Neural cell (in vitro differentiated cells): Measurements from ENCODE around the gene INHA. TPM values are rescaled to one million over a fixed set of nuclear protein-coding genes. Genes with fewer than 3 reads are reported as not detected.

Experiments
- H2AFZ ChIP-seq: fragments of 200-600, 300-800 bp; sonication (generic), shearing (Covaris generic); 2 replicates; pipeline ENCODE4 v1.6.0; 2014; ENCODE audit warnings: low read depth, mild to moderate bottlenecking, antibody characterized with exemption, low read length, moderate library complexity
- H3F3A ChIP-seq: fragments of 200-600 bp; shearing (Covaris generic); 2 replicates; pipeline ENCODE4 v1.6.1; 2016; ENCODE audit warnings: mild to moderate bottlenecking, moderate library complexity, mixed read lengths, antibody characterized with exemption, low read length; ENCODE audit not compliant: insufficient read depth, poor library complexity, severe bottlenecking
- H3K27ac ChIP-seq: fragments of 200-600, 300-800 bp; sonication (generic), shearing (Covaris generic); 2 replicates; pipeline ENCODE4 v1.5.1; 2014; ENCODE audit warnings: mild to moderate bottlenecking, low read length, moderate library complexity
- H3K27me3 ChIP-seq: fragments of 300-800, 200-600 bp; sonication (generic), shearing (Covaris generic); 2 replicates; pipeline ENCODE4 v1.6.0; 2014; ENCODE audit warnings: mild to moderate bottlenecking, low read depth, low read length, moderate library complexity; ENCODE audit not compliant: insufficient read depth
- H3K36me3 ChIP-seq: fragments of 300-800, 200-600 bp; sonication (generic), shearing (Covaris generic); 2 replicates; pipeline ENCODE4 v1.5.1; 2014; ENCODE audit warnings: mild to moderate bottlenecking, antibody characterized with exemption, low read length, moderate library complexity; ENCODE audit not compliant: insufficient read depth
- H3K4me2 ChIP-seq: fragments of 300-800, 200-600 bp; sonication (generic), shearing (Covaris generic); 2 replicates; pipeline ENCODE4 v1.6.0; 2014; ENCODE audit warnings: mild to moderate bottlenecking, low read length
- H3K4me3 ChIP-seq: fragments of 300-800, 200-600 bp; sonication (generic), shearing (Covaris generic); 2 replicates; pipeline ENCODE4 v1.5.1; 2014; ENCODE audit warnings: mild to moderate bottlenecking, low read length, moderate library complexity
- H3K79me2 ChIP-seq: fragments of 200-600 bp; shearing (Covaris generic); replicated peaks from 2 replicates; pipeline ENCODE4 v1.6.0; 2014; ENCODE audit warnings: mild to moderate bottlenecking, low read length, moderate library complexity; ENCODE audit not compliant: insufficient read depth
- H3K9ac ChIP-seq: fragments of 300-800, 200-600 bp; sonication (generic), shearing (Covaris generic); 2 replicates; pipeline ENCODE4 v1.6.1; 2016; ENCODE audit warnings: mild to moderate bottlenecking, low read length, mixed read lengths
- H3K9me2 ChIP-seq: fragments of 200-600 bp; shearing (Covaris generic); 2 replicates; pipeline ENCODE4 v1.6.1; 2016; ENCODE audit warnings: mild to moderate bottlenecking, low read length, mixed read lengths; ENCODE audit not compliant: insufficient read depth
- H3K9me3 ChIP-seq: fragments of 200-600, 300-800 bp; sonication (generic), shearing (Covaris generic); 2 replicates; pipeline ENCODE4 v1.6.1; 2016; ENCODE audit warnings: mild to moderate bottlenecking, mixed run types, low read length, moderate library complexity, mixed read lengths
- H4K20me1 ChIP-seq: fragments of 200-600 bp; shearing (Covaris generic); 2 replicates; pipeline ENCODE4 v1.6.1; 2016; ENCODE audit warnings: mild to moderate bottlenecking, mixed run types; ENCODE audit not compliant: insufficient read depth
- CTCF ChIP-seq: fragments of 450-650 bp; IDR thresholded peaks from 2 replicates; pipeline ENCODE4 v1.5.1; 2014; ENCODE audit warnings: antibody characterized with exemption, mild to moderate bottlenecking, moderate library complexity; ENCODE audit not compliant: poor library complexity, severe bottlenecking
- EP300 ChIP-seq: fragments of 450-650 bp; conservative IDR thresholded peaks from 2 replicates; pipeline ENCODE4 v1.6.1; 2014; ENCODE audit warnings: antibody characterized with exemption, mild to moderate bottlenecking, moderate library complexity; ENCODE audit not compliant: poor library complexity, severe bottlenecking
- EZH2 ChIP-seq: fragments of 200-600, 300-800 bp; shearing (Covaris generic), sonication (generic); IDR thresholded peaks from 2 replicates; pipeline ENCODE4 v1.6.1; 2014; ENCODE audit warnings: antibody characterized with exemption, low read length, borderline replicate concordance, mild to moderate bottlenecking; ENCODE audit not compliant: insufficient read depth, poor library complexity, severe bottlenecking
- MXI1 ChIP-seq: fragments of 450-650 bp; conservative IDR thresholded peaks from 2 replicates; pipeline ENCODE4 v1.6.1; 2014; ENCODE audit warnings: antibody characterized with exemption, mild to moderate bottlenecking; ENCODE audit not compliant: poor library complexity, severe bottlenecking
- POLR2AphosphoS5 ChIP-seq: IDR thresholded peaks from 2 replicates; pipeline ENCODE4 v1.6.1; 2012
- RAD21 ChIP-seq: fragments of 450-650 bp; conservative IDR thresholded peaks from 2 replicates; pipeline ENCODE4 v1.6.1; 2014; ENCODE audit warnings: antibody characterized with exemption, mild to moderate bottlenecking, moderate library complexity
- REST ChIP-seq: IDR thresholded peaks from 2 replicates; pipeline ENCODE4 v1.6.1; 2012; ENCODE audit warnings: borderline replicate concordance
- SMC3 ChIP-seq: fragments of 450-650 bp; conservative IDR thresholded peaks from 2 replicates; pipeline ENCODE4 v1.6.1; 2014; ENCODE audit warnings: antibody characterized with exemption, mild to moderate bottlenecking, moderate library complexity; ENCODE audit not compliant: poor library complexity
- TAF1 ChIP-seq: IDR thresholded peaks from 2 replicates; pipeline ENCODE4 v1.6.1; 2012; ENCODE audit warnings: low read depth
- polyA plus RNA-seq: library from polyadenylated mRNA; depleted of rRNA; stranded (reverse); fragments of >200 nt; gene quantifications from 2 replicates; pipeline ENCODE4 v1.2.3, GENCODE V29; 2014

The INHA gene
- polyA plus RNA-seq, 1 donor from 2014 or later, result 2.7 TPM

- Histone ChIP-seq H3K27me3 (no peaks in the 10 kb centered on the region), H3K27ac (no peak overlapping the region), H4K20me1 (no peaks in the 10 kb centered on the region), H3K36me3 (no peaks in the 10 kb centered on the region), H3K4me3 (no peak overlapping the region), H3K79me2 (no peaks in the 10 kb centered on the region), H3F3A (no peaks in the 10 kb centered on the region), H3K9me2 (no peaks in the 10 kb centered on the region), H3K9me3 (no peaks in the 10 kb centered on the region), H2AFZ (no peak overlapping the region), H3K9ac (no peak overlapping the region), H3K4me2 (no peak overlapping the region)
- TF ChIP-seq REST, result no peak
- TF ChIP-seq SMC3, result no peak
- no peak for TF ChIP-seq EP300
- TF ChIP-seq RAD21, result no peak
- no peak for TF ChIP-seq MXI1
- no peak for TF ChIP-seq TAF1
- no peak for TF ChIP-seq EZH2
- TF ChIP-seq POLR2AphosphoS5, result no peak
- no peak for TF ChIP-seq CTCF
These were observed 39.9 kb downstream of the INHA start for GRCh38 chr2:219611866-219612576.

- Histone ChIP-seq H3K27ac (no peak overlapping the region), H3K9ac (no peak overlapping the region), H3K79me2 (no peaks in the 10 kb centered on the region), H2AFZ (no peak overlapping the region), H3K36me3 (no peaks in the 10 kb centered on the region), H3K9me2 (no peaks in the 10 kb centered on the region), H3K4me3 (no peak overlapping the region), H4K20me1 (no peaks in the 10 kb centered on the region), H3K27me3 (no peaks in the 10 kb centered on the region), H3F3A (no peaks in the 10 kb centered on the region), H3K9me3 (no peaks in the 10 kb centered on the region), H3K4me2 (no peak overlapping the region)
- TF ChIP-seq POLR2AphosphoS5, result no peak
- TF ChIP-seq REST, result no peak
- TF ChIP-seq SMC3, result no peak
- no peak for TF ChIP-seq TAF1
- TF ChIP-seq EP300, result no peak
- TF ChIP-seq EZH2, result no peak
- no peak for TF ChIP-seq CTCF
- TF ChIP-seq MXI1, result no peak
These were observed 40.6 kb downstream of the INHA start for GRCh38 chr2:219612577-219613286.
